SK-N-SH (cell line): Measurements from ENCODE around the gene ITLN1. TPM values are rescaled to one million over a fixed set of nuclear protein-coding genes. Genes with fewer than 3 reads are reported as not detected.

Source experiments
- CTCF ChIA-PET: fragments of 300-600, 350-600 bp; formaldehyde crosslinking; extraction: SDS; loops from one replicate; lab custom pipeline; 2021; lab: Yijun Ruan, JAX
- POLR2A ChIA-PET: fragments of 350-600 bp; sonication (Branson Sonifier 250); formaldehyde crosslinking; extraction: SDS; loops from one replicate; lab custom pipeline; 2020; ENCODE audit warnings: antibody characterized with exemption, inconsistent platforms; lab: Yijun Ruan, JAX
- DNase-seq: peaks from one replicate; pipeline ENCODE4 v3.0.0; 2012
- H2AFZ ChIP-seq: fragments of 200-600 bp; sonication (generic); 2 replicates; pipeline ENCODE4 v1.8.1; 2016; ENCODE audit warnings: antibody characterized with exemption, mild to moderate bottlenecking, low read depth
- H3F3A ChIP-seq: fragments of 200-600 bp; sonication (generic); replicated peaks from 2 replicates; pipeline ENCODE3; 2016; ENCODE audit warnings: antibody characterized with exemption, mild to moderate bottlenecking; ENCODE audit not compliant: insufficient read depth
- H3K27ac ChIP-seq, 2 experiments: fragments of 200-500 bp in 1 of 2; fragments of 200-600 bp in 1 of 2; sonication (Bioruptor generic) in 1 of 2; sonication (generic), shearing (Covaris generic) in 1 of 2; 2 replicates each; pipeline versions ENCODE4 v1.5.1 to v1.6.1; 2014 to 2016; ENCODE audit warnings: low read depth in 2 of 2, inconsistent platforms in 1 of 2, low read length in 1 of 2, mild to moderate bottlenecking in 1 of 2, mixed read lengths in 1 of 2
- H3K27me3 ChIP-seq: fragments of 200-600 bp; sonication (generic), shearing (Covaris generic); 2 replicates; pipeline ENCODE4 v1.6.1; 2016; ENCODE audit warnings: mixed run types; ENCODE audit not compliant: insufficient read depth
- H3K36me3 ChIP-seq, 2 experiments: fragments of 200-500 bp in 1 of 2; fragments of 200-600 bp in 1 of 2; sonication (Bioruptor generic) in 1 of 2; sonication (generic) in 1 of 2; replicated peaks in 1 of 2; 2 replicates each; pipeline versions ENCODE3 to v1.5.1; 2014 to 2016; ENCODE audit warnings: low read length in 1 of 2, mild to moderate bottlenecking in 1 of 2; ENCODE audit not compliant: insufficient read depth in 2 of 2, control insufficient read depth in 1 of 2
- H3K4me1 ChIP-seq, 2 experiments: fragments of 200-500 bp in 1 of 2; fragments of 200-600 bp in 1 of 2; sonication (Bioruptor generic) in 1 of 2; sonication (generic), shearing (Covaris generic) in 1 of 2; 2 replicates each; pipeline versions ENCODE4 v1.5.1 to v1.6.1; 2014 to 2016; ENCODE audit warnings: low read depth in 1 of 2, low read length in 1 of 2, mixed run types in 1 of 2; ENCODE audit not compliant: insufficient read depth in 2 of 2, control insufficient read depth in 1 of 2
- H3K4me2 ChIP-seq: fragments of 200-600 bp; sonication (generic), shearing (Covaris generic); 2 replicates; pipeline ENCODE4 v1.6.1; 2017; ENCODE audit warnings: mixed run types
- H3K4me3 ChIP-seq, 2 experiments: fragments of 200-500 bp in 1 of 2; fragments of 200-600 bp in 1 of 2; sonication (Bioruptor generic) in 1 of 2; sonication (generic), shearing (Covaris generic) in 1 of 2; 2 replicates each; pipeline versions ENCODE4 v1.5.1 to v1.8.1; 2014 to 2016; ENCODE audit warnings: low read depth in 2 of 2, inconsistent platforms in 1 of 2, low read length in 1 of 2, mild to moderate bottlenecking in 1 of 2, mixed read lengths in 1 of 2, moderate library complexity in 1 of 2
- H3K79me2 ChIP-seq: fragments of 200-600 bp; sonication (generic); 2 replicates; pipeline ENCODE4 v1.8.1; 2017; ENCODE audit warnings: mild to moderate bottlenecking; ENCODE audit not compliant: insufficient read depth
- H3K9ac ChIP-seq: fragments of 200-600 bp; sonication (generic); 2 replicates; pipeline ENCODE4 v1.6.1; 2017; ENCODE audit warnings: mixed run types
- H3K9me2 ChIP-seq: fragments of 200-600 bp; sonication (generic); 2 replicates; pipeline ENCODE4 v1.6.1; 2017; ENCODE audit warnings: mixed run types
- H3K9me3 ChIP-seq: fragments of 200-600 bp; sonication (generic); 2 replicates; pipeline ENCODE4 v1.6.1; 2017; ENCODE audit warnings: mixed run types, mild to moderate bottlenecking, moderate library complexity
- H4K20me1 ChIP-seq: fragments of 200-600 bp; sonication (generic); 2 replicates; pipeline ENCODE4 v1.6.1; 2017; ENCODE audit warnings: mild to moderate bottlenecking, mixed run types; ENCODE audit not compliant: insufficient read depth
- CTCF ChIP-seq: fragments of 200-600 bp; sonication (generic); IDR thresholded peaks from 2 replicates; pipeline ENCODE4 v1.6.1; 2017; ENCODE audit warnings: antibody characterized with exemption, mild to moderate bottlenecking, moderate library complexity
- ELF1 ChIP-seq: IDR thresholded peaks from 2 replicates; pipeline ENCODE4 v1.4.0; 2012
- EP300 ChIP-seq, 2 experiments: IDR thresholded peaks; 2 replicates each; pipeline versions ENCODE4 v1.4.0 to v1.6.1; 2012; ENCODE audit warnings: borderline replicate concordance in 1 of 2, low read depth in 1 of 2, low read length in 1 of 2
- JUND ChIP-seq: IDR thresholded peaks from 2 replicates; pipeline ENCODE4 v1.4.0; 2012
- MEF2A ChIP-seq: IDR thresholded peaks from 2 replicates; pipeline ENCODE4 v1.4.0; 2012; ENCODE audit warnings: low read depth, borderline replicate concordance
- PBX3 ChIP-seq: IDR thresholded peaks from 2 replicates; pipeline ENCODE4; 2012
- RAD21 ChIP-seq: IDR thresholded peaks from 2 replicates; pipeline ENCODE4 v1.6.1; 2012; ENCODE audit warnings: mild to moderate bottlenecking, low read length
- RCOR1 ChIP-seq: fragments of 150-350 bp; IDR thresholded peaks from 2 replicates; pipeline ENCODE4 v1.6.1; 2017; ENCODE audit warnings: antibody characterized with exemption, low read length
- REST ChIP-seq: IDR thresholded peaks from 2 replicates; pipeline ENCODE4 v1.6.1; 2012; ENCODE audit warnings: mild to moderate bottlenecking, low read depth, low read length, moderate library complexity
- RFX5 ChIP-seq: IDR thresholded peaks from 2 replicates; pipeline ENCODE4 v1.6.1; 2012; ENCODE audit warnings: mild to moderate bottlenecking, improper control_type of control experiment, low read length
- SIN3A ChIP-seq: IDR thresholded peaks from 2 replicates; pipeline ENCODE4 v1.6.1; 2012; ENCODE audit warnings: low read depth, mild to moderate bottlenecking, low read length, moderate library complexity, borderline replicate concordance
- USF2 ChIP-seq: fragments of 150-350 bp; IDR thresholded peaks from 2 replicates; pipeline ENCODE4 v1.6.1; 2017; ENCODE audit warnings: antibody characterized with exemption, low read length, low read depth, borderline replicate concordance
- WGBS: methylation state at CpG from one replicate; pipeline ENCODE4 v1.1.6; 2017; ENCODE audit warnings: low lambda C conversion rate; 5-methylcytosine and 5-hydroxymethylcytosine counted together
- polyA plus RNA-seq, 3 experiments: library from polyadenylated mRNA; depleted of rRNA; stranded (reverse); fragments of >200 nt; gene quantifications; 2 replicates each; pipeline ENCODE4 v1.2.3, GENCODE V29; 2012
- TF ChIP-seq, protein P1 (sequence below): fragments of 150-350 bp; IDR thresholded peaks from 2 replicates; pipeline ENCODE4 v1.6.1; 2016; ENCODE audit warnings: mild to moderate bottlenecking, low read depth, low read length

Gene ITLN1
- polyA plus RNA-seq, 1 of the 3 experiments (the other 2 are of a cell fraction), result not detected

GRCh38 chr1:160855181-160855981 is 29.6 kb downstream of the ITLN1 start:
- 6% methylated on average over 9 of the region's 9 CpGs for WGBS
- H3K4me1 ChIP-seq, result no peaks in the 10 kb centered on the region
- CTCF ChIA-PET, result no interaction called here

DNA sequence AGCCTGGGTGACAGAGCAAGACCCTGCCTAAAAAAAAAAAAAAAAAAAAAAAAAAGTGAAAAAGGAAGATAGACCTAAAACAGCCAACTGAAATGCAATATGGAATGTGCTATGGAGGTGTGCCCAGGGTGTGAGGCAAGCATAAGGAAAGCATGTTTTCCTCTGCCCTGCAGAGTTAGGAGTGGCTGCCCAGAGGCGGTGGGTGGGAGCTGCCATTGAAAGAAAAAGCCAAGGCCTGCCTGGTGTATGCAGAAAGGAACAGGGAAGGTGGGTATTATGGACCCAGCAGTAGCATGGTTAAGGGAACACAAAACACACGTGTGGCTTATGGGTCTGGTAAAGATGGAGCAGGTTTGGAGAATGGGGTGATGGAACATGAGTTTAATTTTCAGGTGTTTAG is 31.2 kb downstream of the ITLN1 start:
- no peaks in the 10 kb centered on the region for H3K9me3 ChIP-seq
- no peak for DNase-seq
- 14% methylated on average over 2 of the region's 2 CpGs for WGBS
- no peak overlapping the region for H3K9ac ChIP-seq
- no peaks in the 10 kb centered on the region for H3K9me2 ChIP-seq
- H2AFZ ChIP-seq, result no peak overlapping the region
- peaks cover 7% of the 10 kb centered on the region; the same call in 1 of the 2 replicates for H3K27me3 ChIP-seq
- H3F3A ChIP-seq, result no peaks in the 10 kb centered on the region
- CTCF ChIA-PET, result interaction anchor here (0.9 kb wide), 1 partner anchor 9 kb away, joined by 4 read pairs; no protein-coding TSS in a partner anchor
- POLR2A ChIA-PET, result no interaction called here
- no peaks in the 10 kb centered on the region for H3K79me2 ChIP-seq
- H3K4me2 ChIP-seq, result no peak overlapping the region
- no peaks in the 10 kb centered on the region for H3K36me3 ChIP-seq
- H4K20me1 ChIP-seq, result no peaks in the 10 kb centered on the region
- H3K4me1 ChIP-seq, result no peaks in the 10 kb centered on the region
- no peak overlapping the region for H3K4me3 ChIP-seq
- no peak overlapping the region for H3K27ac ChIP-seq
- TF ChIP-seq JUND (no peak), REST (no peak), MEF2A (no peak), RFX5 (no peak), PBX3 (no peak), ELF1 (no peak), SIN3A (no peak), USF2 (no peak)

More at GRCh38 chr1:160855181-160855981, 29.6 kb downstream of the ITLN1 start:
- POLR2A ChIA-PET, result no interaction called here
- DNase-seq, result no peak
- H3K9me3 ChIP-seq, result no peaks in the 10 kb centered on the region
- peaks cover 7% of the 10 kb centered on the region; the same call in 1 of the 2 replicates for H3K27me3 ChIP-seq
- no peak overlapping the region for H3K9ac ChIP-seq
- no peaks in the 10 kb centered on the region for H3F3A ChIP-seq
- no peak overlapping the region for H3K27ac ChIP-seq
- H3K79me2 ChIP-seq, result no peaks in the 10 kb centered on the region
- TF ChIP-seq RCOR1 (no peak), CTCF (no peak), RAD21 (no peak), EP300 (IDR thresholded peaks at IDR 0.05; ENCODE audit: borderline replicate concordance in 1 of 2, low read depth in 1 of 2, low read length in 1 of 2) (no peak)
- TF ChIP-seq, protein P1, sequence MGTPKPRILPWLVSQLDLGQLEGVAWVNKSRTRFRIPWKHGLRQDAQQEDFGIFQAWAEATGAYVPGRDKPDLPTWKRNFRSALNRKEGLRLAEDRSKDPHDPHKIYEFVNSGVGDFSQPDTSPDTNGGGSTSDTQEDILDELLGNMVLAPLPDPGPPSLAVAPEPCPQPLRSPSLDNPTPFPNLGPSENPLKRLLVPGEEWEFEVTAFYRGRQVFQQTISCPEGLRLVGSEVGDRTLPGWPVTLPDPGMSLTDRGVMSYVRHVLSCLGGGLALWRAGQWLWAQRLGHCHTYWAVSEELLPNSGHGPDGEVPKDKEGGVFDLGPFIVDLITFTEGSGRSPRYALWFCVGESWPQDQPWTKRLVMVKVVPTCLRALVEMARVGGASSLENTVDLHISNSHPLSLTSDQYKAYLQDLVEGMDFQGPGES, result no peak
- no peaks in the 10 kb centered on the region for H4K20me1 ChIP-seq
- no peak overlapping the region for H2AFZ ChIP-seq
- H3K36me3 ChIP-seq, result no peaks in the 10 kb centered on the region
- H3K4me2 ChIP-seq, result no peak overlapping the region
- no peaks in the 10 kb centered on the region for H3K9me2 ChIP-seq
- no peak overlapping the region for H3K4me3 ChIP-seq
